ENCODE data around the gene DPH6. TPM values are rescaled to one million over a fixed set of nuclear protein-coding genes. Genes with fewer than 3 reads are reported as not detected.

DPH6 gene
- polyA plus RNA-seq, 1 experiment: 9.9 TPM

DNA sequence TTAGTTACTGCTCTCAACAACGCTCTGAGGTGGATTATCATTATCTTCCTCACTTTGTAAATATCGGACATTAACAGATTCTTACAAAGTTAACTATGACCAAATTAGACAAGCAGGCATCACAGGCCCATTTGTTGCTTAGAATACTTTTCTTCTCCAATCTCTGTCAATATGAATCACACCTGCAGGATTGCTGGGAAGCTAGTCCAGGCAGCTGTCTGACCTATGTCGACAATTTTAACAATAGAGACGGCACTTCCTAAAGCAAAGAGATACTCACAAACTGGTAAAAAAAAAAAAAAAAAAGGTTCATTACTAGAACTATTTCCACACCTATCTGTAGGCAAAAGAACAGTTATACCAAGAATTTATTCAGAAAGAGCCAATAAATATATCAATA is 85.3 kb downstream of the DPH6 start:
- no peak for DNase-seq (ENCODE audit: low read depth)
- ChIA-PET POLR2A (no interaction called here), CTCF (interaction anchor here (1.6 kb wide), 1 partner anchor 9 kb away, joined by 3 read pairs; no protein-coding TSS in a partner anchor)
- TF ChIP-seq, protein P1, sequence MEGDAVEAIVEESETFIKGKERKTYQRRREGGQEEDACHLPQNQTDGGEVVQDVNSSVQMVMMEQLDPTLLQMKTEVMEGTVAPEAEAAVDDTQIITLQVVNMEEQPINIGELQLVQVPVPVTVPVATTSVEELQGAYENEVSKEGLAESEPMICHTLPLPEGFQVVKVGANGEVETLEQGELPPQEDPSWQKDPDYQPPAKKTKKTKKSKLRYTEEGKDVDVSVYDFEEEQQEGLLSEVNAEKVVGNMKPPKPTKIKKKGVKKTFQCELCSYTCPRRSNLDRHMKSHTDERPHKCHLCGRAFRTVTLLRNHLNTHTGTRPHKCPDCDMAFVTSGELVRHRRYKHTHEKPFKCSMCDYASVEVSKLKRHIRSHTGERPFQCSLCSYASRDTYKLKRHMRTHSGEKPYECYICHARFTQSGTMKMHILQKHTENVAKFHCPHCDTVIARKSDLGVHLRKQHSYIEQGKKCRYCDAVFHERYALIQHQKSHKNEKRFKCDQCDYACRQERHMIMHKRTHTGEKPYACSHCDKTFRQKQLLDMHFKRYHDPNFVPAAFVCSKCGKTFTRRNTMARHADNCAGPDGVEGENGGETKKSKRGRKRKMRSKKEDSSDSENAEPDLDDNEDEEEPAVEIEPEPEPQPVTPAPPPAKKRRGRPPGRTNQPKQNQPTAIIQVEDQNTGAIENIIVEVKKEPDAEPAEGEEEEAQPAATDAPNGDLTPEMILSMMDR (IDR thresholded peaks at IDR 0.05; ENCODE audit: insufficient read depth, low read depth, low read length): no peak
- H3K4me3 ChIP-seq (ENCODE audit: low read depth, low read length): no peak overlapping the region
- H3K27me3 ChIP-seq (ENCODE audit: control insufficient read depth, insufficient read depth, low read length): no peaks in the 10 kb centered on the region
- H3K36me3 ChIP-seq (ENCODE audit: control insufficient read depth, insufficient read depth, low read length): no peaks in the 10 kb centered on the region

DNA sequence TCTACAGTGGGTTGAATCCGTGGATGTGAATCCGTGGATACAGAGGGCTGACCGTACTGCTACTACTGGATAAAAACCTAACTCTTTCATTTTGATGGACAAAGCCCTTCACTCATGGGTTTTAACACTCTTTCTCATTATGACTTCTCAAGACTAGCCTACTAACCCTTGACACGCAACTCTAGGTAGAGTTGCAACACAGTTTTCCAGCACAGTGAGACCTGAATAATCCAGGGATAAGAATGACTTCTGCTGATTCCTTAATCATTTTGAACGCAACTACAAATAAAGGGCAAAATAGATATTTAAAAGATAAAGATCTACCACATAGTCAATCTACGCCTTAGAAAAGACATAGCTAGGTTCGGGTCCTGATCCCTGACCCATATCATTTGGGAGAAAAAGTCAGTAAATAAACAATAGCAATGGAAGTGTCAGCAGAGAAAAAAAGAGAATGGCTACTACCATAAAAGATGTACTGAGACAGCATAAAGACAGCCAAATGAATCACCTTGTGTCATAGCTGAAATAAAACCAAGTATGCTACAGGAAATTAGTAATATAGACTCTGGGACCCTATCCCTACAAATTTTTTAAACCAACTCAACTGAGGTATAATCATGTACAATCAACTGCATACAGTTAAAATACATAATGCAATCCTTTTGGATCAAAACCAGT is 87.6 kb downstream of the DPH6 start:
- Histone ChIP-seq H3K27me3 (ENCODE audit: control insufficient read depth, insufficient read depth, low read length) (no peaks in the 10 kb centered on the region), H3K36me3 (ENCODE audit: control insufficient read depth, insufficient read depth, low read length) (no peaks in the 10 kb centered on the region), H3K4me3 (ENCODE audit: low read depth, low read length) (no peak overlapping the region)
- TF ChIP-seq, protein P1 (IDR thresholded peaks at IDR 0.05; ENCODE audit: insufficient read depth, low read depth, low read length): no peak
- POLR2A ChIA-PET: no interaction called here
- DNase-seq (ENCODE audit: low read depth): no peak
- CTCF ChIA-PET: interaction anchor here (1.5 kb wide), 1 partner anchor 14 kb away, joined by 10 read pairs; no protein-coding TSS in a partner anchor

DNA sequence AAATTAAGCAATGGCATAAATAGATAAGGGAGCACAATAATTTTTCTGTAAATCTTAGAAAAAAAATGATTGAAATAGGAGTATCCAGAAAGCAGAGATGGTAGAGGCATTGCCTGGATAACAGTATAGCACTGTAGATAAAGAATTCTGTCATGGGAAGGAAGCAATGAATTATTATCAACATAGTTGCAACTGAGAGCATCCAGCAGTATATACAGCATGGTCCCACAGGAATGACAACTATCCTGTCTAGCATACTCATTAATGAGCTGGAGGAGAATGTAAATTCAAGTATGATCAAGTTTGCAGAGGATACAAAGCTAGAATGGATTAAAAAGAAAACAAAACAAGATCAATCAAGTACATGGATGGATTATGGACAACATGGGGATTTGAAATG is 90.8 kb downstream of the DPH6 start:
- Histone ChIP-seq H3K4me3 (ENCODE audit: low read depth, low read length) (no peak overlapping the region), H3K36me3 (ENCODE audit: control insufficient read depth, insufficient read depth, low read length) (no peaks in the 10 kb centered on the region), H3K27me3 (ENCODE audit: control insufficient read depth, insufficient read depth, low read length) (no peaks in the 10 kb centered on the region)
- CTCF ChIA-PET: no interaction called here
- DNase-seq (ENCODE audit: low read depth): no peak
- TF ChIP-seq, protein P1 (IDR thresholded peaks at IDR 0.05; ENCODE audit: insufficient read depth, low read depth, low read length): no peak
- POLR2A ChIA-PET: no interaction called here

DNA sequence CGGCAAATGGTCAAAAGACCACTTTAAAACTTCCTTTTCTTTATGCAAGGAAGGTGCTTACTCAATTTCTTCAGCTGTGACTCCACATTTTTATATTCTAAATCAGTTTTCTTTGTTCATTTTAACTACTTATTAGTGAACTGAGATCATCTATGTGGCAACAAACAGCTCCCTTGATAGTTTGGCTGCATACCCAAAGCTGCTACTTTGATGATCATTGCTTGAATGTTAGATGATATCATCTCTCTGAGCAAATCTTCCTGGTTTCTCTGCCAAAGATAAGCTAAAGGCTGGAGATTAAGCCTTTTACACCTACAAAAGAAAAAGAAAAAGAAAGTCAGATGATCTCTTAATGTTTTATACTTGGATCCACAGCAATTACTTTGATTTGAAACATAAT is 95.5 kb downstream of the DPH6 start:
- Histone ChIP-seq H3K27me3 (ENCODE audit: control insufficient read depth, insufficient read depth, low read length) (no peaks in the 10 kb centered on the region), H3K36me3 (ENCODE audit: control insufficient read depth, insufficient read depth, low read length) (no peaks in the 10 kb centered on the region), H3K4me3 (ENCODE audit: low read depth, low read length) (no peak overlapping the region)
- ChIA-PET POLR2A (no interaction called here), CTCF (interaction anchor here (0.7 to 1.2 kb wide), 2 partner anchors 22 to 162 kb away, joined by 3 to 6 read pairs; no protein-coding TSS in a partner anchor)
- DNase-seq (ENCODE audit: low read depth): peak; percentile 20
- TF ChIP-seq, protein P1 (IDR thresholded peaks at IDR 0.05; ENCODE audit: insufficient read depth, low read depth, low read length): no peak

DNA sequence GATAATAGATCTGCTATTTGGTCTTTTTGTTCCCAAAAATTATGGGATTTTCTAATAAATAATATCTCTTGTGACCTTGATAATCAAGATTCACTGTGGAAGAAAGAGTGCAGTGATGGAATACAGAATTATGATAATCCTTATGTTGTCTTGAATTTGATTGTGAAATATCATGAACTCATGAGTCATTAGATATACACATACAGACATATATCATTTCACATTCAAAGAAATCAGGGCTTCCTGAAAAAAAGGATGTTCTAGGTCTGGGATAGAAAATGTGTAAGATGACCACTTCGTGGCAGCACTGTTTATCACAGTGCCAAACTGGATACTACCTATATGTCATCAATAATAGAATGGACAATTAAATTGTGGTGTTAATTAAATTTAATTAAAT is 97.7 kb downstream of the DPH6 start:
- H3K27me3 ChIP-seq (ENCODE audit: control insufficient read depth, insufficient read depth, low read length): no peaks in the 10 kb centered on the region
- TF ChIP-seq, protein P1 (IDR thresholded peaks at IDR 0.05; ENCODE audit: insufficient read depth, low read depth, low read length): no peak
- CTCF ChIA-PET: no interaction called here
- POLR2A ChIA-PET: no interaction called here
- no peaks in the 10 kb centered on the region for H3K36me3 ChIP-seq (ENCODE audit: control insufficient read depth, insufficient read depth, low read length)
- no peak for DNase-seq (ENCODE audit: low read depth)
- no peak overlapping the region for H3K4me3 ChIP-seq (ENCODE audit: low read depth, low read length)
